Effector CD8-positive, alpha-beta T cell (primary cell): Measurements from ENCODE around the gene NPTX2.

ENCODE experiments used
- DNase-seq: peaks from one replicate; lab custom pipeline; 2025; lab: John Stamatoyannopoulos, UW

Gene NPTX2

DNA sequence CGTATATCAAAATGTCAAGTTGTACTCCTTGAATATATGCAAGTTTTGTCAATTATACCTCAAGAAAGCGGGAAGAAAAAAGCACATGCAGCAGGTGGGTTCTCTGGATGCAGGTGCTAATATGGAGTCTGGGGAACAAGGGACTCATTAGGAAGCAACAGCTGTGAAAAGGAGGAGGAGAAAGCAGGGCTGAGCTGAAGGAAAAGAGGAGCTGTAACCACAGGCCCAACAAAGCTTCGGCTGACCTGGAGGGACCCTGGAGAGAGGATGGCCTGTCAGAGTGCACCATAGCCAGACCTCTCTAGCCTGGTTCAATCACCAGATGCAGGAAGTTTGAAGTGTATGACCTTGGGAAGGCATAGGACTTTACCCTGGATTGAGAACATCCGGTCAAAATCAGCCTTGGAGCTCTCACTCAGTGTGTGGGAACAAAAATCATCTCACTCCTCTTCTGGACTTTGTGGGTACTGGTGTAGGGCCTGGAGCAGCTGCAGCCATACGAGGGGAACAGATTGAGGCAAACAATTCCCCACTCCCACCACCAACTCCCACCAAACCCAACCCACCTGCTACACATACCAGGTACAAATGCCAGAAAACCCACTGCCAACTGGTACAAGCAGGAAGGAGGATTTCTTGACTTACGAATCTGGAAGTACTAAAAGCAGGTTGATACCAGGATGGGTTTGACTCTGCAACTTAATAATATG is 36.7 kb downstream of the NPTX2 start:
- DNase-seq = no peak

DNA sequence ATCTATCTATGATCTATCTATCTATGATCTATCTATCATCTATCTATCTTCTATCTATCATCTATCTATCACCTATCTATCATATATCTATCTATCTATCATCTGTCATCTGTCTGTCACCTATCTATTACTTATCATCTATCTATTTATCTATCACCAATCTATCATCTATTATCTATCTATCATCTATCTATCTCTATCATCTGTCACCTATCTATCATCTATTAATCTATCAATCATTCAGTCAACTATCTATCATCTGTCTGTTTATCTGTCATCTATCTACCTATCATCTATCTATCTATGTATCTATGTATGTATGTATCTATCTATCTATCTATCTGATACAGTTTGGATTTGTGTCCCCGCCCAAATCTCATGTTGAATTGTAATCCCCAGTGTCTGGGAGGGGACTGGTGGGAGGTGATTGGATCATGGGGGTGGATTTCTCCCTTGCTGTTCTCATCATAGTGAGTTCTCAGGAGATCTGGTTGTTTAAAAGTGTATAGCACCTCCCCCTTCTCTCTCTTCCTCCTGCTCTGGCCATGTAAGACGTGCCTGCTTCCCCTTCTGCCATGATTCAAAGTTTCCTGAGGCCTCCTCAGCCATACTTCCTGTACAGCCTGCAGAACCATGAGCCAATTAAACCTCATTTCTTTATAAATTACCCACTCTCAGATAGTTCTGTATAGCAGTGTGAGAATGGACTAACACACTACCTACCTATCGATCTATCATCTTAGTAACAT is 37.6 kb downstream of the NPTX2 start:
- no peak for DNase-seq

DNA sequence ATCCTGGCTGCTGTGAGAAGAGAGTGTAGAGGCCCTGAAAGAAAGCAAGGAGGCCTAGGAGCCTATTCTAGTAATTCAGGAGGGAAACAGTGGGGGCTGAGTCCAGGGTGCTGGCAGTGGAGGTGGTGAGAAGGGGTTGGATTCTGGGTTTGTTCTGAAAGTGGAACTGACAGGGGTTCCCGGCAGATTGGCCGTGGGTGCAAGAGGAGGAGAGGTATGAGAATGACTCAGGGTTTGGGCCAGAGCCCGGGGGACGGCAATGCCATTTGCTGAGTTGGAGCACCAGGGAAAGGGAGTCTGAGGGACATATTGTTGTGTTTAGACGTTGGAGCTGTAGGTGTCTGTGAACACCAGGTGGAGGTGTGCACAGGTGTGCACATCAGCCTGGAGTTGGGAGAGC is 38.5 kb downstream of the NPTX2 start:
- DNase-seq = no peak

DNA sequence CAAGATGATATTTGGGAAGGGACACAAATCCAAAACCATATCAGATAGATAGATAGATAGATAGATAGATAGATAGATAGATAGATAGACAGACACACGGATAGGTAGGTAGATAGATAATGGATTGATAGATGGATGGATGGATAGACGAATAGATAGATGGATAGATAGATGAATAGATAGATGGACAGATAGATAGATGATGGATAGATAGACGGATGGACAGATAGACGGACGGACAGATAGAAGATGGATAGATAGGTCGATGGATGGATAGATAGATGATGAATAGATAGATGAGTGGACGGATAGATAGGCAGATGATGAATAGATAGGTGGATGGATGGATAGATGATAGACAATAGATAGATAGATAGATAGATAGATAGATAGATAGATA is 39.8 kb downstream of the NPTX2 start:
- no peak for DNase-seq

DNA sequence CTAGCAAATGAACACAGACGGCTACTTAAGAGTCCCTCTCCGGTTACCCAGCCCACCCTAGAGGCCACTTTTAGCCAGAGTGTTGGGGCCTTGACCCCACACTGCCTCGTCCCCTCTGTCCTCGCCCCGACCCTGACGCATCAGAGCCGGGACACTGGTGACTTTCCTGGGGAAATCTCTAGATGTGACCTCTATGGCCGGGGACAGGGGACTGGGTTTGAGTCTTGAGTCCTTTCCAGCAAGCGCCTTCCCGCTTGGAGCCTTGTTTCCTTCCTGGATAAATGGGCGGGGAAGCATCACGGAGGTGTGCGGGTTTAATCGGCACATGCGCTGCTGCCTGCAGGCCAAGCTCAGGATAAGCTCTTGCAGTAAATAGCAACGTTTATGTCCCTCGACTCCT is 40.7 kb downstream of the NPTX2 start:
- no peak for DNase-seq

DNA sequence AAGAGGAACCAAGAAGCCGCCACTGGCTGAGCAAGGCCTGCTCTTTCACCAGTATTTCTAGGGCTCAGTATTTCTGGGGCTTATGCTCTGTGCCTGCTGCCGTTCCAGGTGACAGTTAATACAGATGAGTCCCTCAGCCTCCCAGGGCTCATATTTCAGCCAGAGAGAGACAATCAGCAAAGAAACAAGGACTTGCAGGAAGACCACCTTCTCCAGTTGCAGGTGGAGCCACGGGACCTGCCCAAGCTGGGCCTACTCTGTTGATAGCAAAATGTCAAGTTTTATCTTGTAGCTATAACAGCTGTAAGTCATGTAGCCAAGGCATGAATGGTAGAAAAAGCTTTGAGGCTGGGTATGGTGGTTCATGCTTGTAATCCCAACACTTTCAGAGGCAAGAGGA is 42.7 kb downstream of the NPTX2 start:
- DNase-seq = no peak

DNA sequence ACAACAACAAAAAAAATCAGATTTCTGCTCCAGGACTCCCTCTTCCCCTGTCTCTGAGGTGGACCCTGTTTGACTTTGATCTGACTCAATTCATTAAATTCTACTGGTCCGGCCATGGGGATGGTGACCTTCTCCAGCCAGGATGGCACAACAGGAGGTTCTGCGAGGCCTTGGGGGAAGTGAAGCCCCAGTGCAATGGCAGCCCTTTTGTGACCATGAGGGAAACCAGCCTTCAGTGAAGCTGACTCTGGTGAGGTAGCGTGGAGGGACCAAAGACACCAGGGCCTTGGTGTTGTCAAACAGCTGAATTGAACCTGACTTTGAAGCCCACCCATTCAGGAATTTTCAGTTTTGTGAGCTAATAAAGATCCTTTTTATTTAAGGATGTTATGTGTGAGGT is 44.5 kb downstream of the NPTX2 start:
- DNase-seq = no peak

DNA sequence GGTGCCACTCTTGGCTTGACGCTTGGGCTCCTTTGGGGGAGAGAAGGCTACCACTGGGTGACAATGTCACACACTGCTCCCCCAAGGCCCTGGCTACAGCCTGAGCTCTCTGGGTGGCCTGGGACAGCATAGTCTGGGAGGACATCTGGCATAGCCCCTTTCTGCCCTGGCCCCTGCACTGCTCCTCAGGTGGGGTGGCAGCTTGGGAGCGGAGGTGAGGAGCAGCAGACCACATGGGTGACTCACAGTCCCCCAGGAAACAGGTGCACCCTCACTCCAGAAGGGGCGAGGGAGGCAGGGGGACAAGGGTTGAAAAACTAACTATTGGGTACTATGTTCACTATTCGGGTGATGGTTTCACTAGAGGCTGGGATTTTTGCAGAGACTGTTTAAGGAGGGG is 45.2 kb downstream of the NPTX2 start:
- no peak for DNase-seq

DNA sequence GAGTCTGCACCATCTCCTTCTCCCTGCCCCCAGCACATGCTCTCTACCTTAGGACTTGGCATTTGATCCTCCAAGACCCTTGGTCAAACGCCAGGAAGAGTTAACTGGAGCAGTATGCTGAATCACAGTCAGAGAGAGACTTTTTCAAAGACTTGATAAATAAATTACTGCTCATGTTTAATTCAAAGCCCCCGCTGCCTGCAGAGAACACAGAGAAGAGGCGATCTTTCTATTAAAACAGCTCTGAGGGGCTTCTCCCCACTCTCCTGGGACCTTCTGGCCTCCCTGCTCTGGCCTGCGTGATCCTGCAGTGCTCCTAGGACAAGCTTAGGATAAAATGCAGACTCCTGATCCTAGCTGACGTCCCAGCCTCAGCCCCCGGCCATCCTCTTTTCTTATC is 47.8 kb downstream of the NPTX2 start:
- no peak for DNase-seq

DNA sequence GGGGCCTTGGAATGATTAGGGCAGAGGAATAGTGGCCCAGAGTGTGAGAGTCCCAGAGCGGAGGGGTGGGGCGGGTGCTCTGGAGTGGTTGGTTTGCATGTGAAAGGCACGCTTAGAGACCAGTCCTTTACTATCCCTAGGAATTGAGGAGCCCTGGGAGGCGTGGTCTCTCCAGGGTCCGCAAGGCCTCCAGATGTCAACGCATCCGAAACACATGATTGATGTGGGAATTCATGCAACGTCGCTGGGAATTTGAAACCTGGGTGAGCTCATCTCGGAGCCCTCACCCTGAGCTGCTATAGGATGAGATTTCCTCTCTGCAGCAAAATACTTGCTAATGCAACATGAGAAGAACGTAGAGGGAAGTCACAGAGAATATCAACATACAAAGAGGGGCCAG is 51.2 kb downstream of the NPTX2 start:
- no peak for DNase-seq

DNA sequence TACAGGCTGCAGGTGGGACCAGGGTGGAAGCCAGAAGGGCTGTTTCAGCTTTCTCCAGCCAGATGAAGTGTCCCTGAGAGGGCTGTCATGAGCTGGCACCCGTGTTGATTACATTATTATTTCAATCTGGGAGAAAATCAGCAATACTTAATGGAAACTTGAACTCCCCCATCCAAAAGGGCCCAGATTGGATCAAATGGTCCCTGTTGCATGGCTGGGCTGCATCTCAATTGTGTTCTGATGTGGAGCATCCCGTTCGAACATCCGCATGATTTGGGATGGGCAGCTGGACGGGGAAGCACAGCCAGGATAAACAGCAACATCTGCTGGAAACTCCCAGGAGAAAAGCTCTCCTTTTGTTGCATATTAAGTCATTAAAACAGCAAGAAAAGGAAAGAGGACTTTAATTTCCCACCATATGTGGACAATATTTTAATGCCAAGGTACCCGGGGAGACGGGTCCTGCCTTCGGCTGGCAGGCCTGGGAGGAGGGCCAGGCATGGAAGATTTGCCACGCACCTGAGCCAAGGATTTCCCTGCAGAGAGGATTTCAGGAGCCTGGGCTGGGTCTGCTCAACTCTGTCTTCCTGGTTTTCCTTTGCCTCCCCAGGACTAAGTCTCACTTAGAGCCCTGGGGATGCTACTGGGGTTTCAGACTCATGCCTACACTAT is 52.4 kb downstream of the NPTX2 start:
- DNase-seq = no peak

DNA sequence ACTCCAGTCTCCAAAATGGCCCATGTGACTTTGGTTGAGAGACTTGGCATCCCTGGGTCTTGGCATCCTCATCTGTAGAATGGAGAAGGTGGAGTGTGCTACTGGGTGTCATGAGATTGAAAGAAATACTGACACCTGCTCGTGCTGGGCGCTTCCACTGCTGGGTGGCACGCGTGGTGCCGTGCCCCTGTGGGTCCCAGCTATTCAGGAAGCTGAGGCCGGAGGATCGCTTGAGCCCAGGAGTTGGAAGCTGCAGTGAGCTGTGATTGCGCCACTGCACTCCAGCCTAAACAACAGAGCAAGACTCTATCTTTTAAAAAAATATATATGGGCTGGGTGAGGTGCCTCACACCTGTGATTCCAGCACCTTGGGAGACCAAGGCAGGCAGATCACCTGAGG is 53.1 kb downstream of the NPTX2 start:
- DNase-seq = no peak

DNA sequence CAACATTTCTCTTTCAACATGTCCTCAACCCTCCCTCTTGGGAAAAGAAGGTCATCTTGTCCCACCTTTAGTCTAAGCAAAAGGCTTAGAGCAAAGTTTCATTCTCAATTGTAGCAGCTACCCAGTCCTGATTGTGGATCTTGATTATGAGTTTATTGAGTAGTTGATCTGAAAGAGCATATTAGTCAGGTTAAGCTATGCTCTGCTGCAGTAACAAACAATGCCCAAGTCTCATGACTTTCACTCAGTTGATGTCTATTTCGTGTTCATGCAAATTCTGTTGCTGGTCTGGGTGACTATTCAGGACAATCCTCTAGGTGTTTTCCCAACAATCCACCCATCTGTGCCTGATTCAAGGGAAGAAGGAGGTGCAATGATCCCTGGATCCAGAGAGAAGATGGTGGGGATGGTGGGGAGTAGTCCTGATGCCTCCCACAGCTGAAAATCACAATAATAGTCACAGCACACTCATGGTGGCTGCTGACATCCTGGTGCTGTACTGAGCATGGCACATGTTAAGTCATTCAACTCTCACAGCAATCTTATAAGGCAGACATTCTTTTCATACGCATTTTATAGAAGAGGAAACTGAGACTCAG is 54.7 kb downstream of the NPTX2 start:
- DNase-seq = no peak

DNA sequence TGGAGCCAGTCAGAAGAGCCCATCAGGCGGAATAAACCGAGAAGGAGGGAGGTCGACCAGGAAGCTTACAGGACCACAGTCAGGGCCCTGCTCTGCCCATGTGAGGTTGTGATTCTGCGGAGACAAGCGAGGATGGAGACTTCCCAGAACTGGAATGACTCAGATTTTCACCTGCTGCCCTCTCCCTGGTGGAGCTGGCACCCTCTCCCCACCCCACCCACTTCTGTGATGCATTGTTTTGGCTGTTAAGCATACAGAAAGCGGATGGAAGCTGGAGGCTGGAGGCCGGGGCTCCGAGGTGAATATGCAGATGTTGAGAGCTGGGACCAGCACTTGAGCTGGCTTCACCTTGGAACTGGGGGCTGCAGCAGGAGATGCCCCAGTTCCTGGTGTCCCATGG is 57.4 kb downstream of the NPTX2 start:
- no peak for DNase-seq

DNA sequence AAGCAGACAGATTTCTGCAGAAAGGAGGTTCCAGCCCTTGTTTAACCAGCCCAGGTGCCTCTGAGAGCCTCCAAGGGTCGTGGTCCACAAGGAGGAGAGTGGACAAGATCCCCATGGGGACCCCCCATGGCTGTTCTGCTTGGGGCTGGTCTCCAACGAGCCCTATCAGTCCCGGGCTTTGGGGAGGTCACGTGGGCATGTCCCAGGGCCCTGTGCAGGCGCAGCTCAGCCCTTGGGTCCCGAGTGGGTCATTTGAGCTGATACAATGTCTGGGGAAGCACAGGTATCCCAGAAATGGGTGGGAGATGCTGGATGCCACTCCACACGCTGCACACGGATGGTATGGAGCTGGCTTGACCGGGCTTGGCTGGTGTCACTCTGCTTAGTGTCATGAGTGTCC is 57.8 kb downstream of the NPTX2 start:
- DNase-seq = no peak

DNA sequence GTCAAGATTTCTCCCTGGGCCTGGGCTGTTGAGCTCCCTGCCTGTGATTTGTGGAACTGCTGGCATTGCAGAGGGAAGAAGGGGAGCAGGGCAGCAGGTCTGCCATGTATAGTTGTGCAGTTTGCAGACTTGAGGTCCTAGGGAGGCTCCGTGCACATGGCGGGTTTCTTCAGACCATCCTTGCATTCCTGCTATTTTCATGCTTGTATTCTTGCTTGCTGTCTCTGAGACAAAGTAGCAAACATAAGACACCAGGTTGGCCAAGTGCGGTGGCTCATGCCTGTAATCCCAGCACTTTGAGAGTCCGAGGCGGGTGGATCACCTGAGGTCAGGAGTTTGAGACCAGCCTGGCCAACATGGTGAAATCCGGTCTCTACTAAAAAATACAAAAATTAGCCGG is 61.1 kb downstream of the NPTX2 start:
- DNase-seq = no peak
